Gastrocnemius medialis (tissue), 4 donors: ENCODE results near the gene POLR2A. TPM values are rescaled to one million over a fixed set of nuclear protein-coding genes. Genes with fewer than 3 reads are reported as not detected.
A peak's percentile ranks its signal among the peaks of the same experiment; 100 is the strongest.

Experiments used
- ATAC-seq, 2 donors: fragments of 150-250 bp; one replicate each; pipeline ENCODE4 v1.9.1; 2016
- DNase-seq, 2 donors: peaks; one replicate each; pipeline ENCODE4 v3.0.0-alpha.2; 2019
- H3K27ac ChIP-seq, 4 donors: fragments of 200-600 bp; sonication (generic); 1 replicate in 1 of 4; 2 replicates in 3 of 4; pipeline ENCODE4 v1.5.1; 2016 to 2018; ENCODE audit warnings: mild to moderate bottlenecking in 2 of 4, moderate library complexity in 1 of 4
- H3K27me3 ChIP-seq, 3 donors: fragments of 200-600 bp; sonication (generic) in 2 of 3; 1 replicate in 1 of 3; 2 replicates in 2 of 3; pipeline versions ENCODE4 v1.5.1 to v1.6.0; 2016 to 2019; ENCODE audit warnings: mild to moderate bottlenecking in 1 of 3, moderate library complexity in 1 of 3
- H3K36me3 ChIP-seq, 2 donors: fragments of 200-600 bp; sonication (generic) in 1 of 2; one replicate each; pipeline ENCODE4 v1.5.1; 2017 to 2018
- H3K4me1 ChIP-seq, 2 donors: fragments of 200-600 bp; sonication (generic) in 1 of 2; one replicate each; pipeline ENCODE4 v1.5.1; 2016 to 2017; ENCODE audit warnings: mild to moderate bottlenecking in 2 of 2
- H3K4me3 ChIP-seq, 4 donors: fragments of 200-600 bp; sonication (generic) in 3 of 4; 1 replicate in 1 of 4; 2 replicates in 3 of 4; pipeline ENCODE4 v1.5.1; 2016 to 2019; ENCODE audit warnings: mild to moderate bottlenecking in 2 of 4
- H3K9me3 ChIP-seq, 3 donors: fragments of 200-600 bp; sonication (generic) in 2 of 3; 1 replicate in 1 of 3; 2 replicates in 2 of 3; pipeline ENCODE4 v1.5.1; 2016 to 2019
- CTCF ChIP-seq, 5 experiments: fragments of 450-650 bp in 3 of 5; fragments of 200-600 bp in 2 of 5; sonication (generic) in 2 of 5; IDR thresholded peaks in 4 of 5; conservative IDR thresholded peaks in 1 of 5; 1 replicate in 4 of 5; 2 replicates in 1 of 5; pipeline ENCODE4 v1.5.1; 2016 to 2019; ENCODE audit warnings: antibody characterized with exemption in 5 of 5, mild to moderate bottlenecking in 3 of 5, moderate library complexity in 3 of 5
- POLR2A ChIP-seq, 2 donors: fragments of 450-650 bp; IDR thresholded peaks; one replicate each; pipeline ENCODE4 v1.6.1; 2017; ENCODE audit warnings: antibody characterized with exemption in 2 of 2, mild to moderate bottlenecking in 2 of 2, moderate library complexity in 2 of 2
- in situ Hi-C, 4 donors: fragments of 200-750 bp; cut with MboI; loops; one replicate each; pipeline versions ENCODE4 v1.15.0 to v1.8.0; 2017; ENCODE audit warnings: low sequenced_read_pairs in 4 of 4
- intact Hi-C: fragments of 100-400 bp; cut with DNase I; formaldehyde crosslinking; loops from one replicate; pipeline ENCODE4 v1.15.1; 2023; ENCODE audit warnings: low total_unique reads
- total RNA-seq, 4 donors: library from RNA; depleted of rRNA; stranded (reverse); fragments of >200 nt; gene quantifications; one replicate each; pipeline versions ENCODE4 v1.1.0 to v1.2.3, GENCODE V29; 2016

POLR2A gene
- total RNA-seq, 4 donors from 2014 or later, result 20.3 to 56.9 (median 39.3) TPM

DNA sequence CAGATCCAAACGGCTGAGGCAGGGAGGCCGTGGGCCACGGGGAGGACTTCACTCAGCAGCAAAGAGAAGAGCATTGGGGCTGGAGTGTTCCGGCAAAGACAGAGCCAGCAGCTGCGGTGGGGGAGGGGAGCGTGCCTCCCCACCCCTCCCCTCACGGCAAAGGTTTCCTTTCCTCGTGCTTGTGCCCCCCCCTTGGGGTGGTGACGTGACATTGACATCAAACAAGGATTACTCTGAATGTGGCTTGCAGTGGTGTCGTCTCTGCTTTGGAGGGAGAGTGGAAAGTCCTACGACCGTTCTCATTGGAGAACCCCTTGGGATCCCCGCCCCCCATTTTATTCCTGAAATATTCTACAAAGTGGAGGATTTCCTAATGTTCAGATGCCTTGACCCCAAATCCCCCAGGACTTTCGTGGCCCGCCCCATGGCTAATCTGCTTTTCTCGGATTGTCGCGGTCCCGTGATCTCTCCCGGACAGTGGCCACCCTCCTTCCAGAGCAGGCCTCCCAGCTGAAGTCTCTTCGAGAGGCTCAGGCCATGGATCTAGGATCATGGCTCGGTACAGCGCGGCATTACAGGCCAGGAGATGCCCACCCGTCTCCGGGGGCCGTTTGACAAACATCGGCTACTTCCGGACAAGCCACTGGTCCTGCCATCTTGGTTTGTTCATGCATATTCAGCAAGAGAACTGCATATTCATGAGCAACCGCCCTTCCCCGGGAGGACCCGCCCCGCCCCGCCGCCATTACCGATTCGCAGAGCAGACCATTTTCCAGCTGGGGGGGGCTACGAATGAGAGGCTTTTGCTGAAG is 705 bp upstream of the POLR2A start:
- H3K36me3 ChIP-seq, result no peaks in the 10 kb centered on the region
- no peaks in the 10 kb centered on the region for H3K27me3 ChIP-seq
- H3K9me3 ChIP-seq, result no peaks in the 10 kb centered on the region
- ATAC-seq, result peak; percentile 70 to 77
- DNase-seq, result peak; percentile 95 to 96
- H3K4me3 ChIP-seq, result peak overlapping the region; percentile 82 to 90 (median 86)
- TF ChIP-seq POLR2A (IDR thresholded peaks at IDR 0.05) (peak in 1 of 2 donors; percentile 57), CTCF (IDR thresholded peaks at IDR 0.05 in 4 of 5, conservative IDR thresholded peaks at IDR 0.05 in 1 of 5) (no peak)
- H3K27ac ChIP-seq, result peak overlapping the region; percentile 100
- in situ Hi-C loops (no loop called here), intact Hi-C loops (loop anchor here (1.0 to 10.0 kb wide), 12 partner anchors 48 to 831 kb away; partner anchors contain the start of genes BCL6B, C17orf100, EIF5A and KCTD11)
- H3K4me1 ChIP-seq, result peaks cover 42 to 64% of the 10 kb centered on the region in 2 donors

- Histone ChIP-seq H3K4me3 (peak overlapping the region; percentile 61 to 90 (median 83)), H3K27me3 (no peaks in the 10 kb centered on the region), H3K4me1 (peaks cover 46 to 67% of the 10 kb centered on the region in 2 donors), H3K9me3 (no peaks in the 10 kb centered on the region), H3K27ac (peak overlapping the region; percentile 100), H3K36me3 (no peaks in the 10 kb centered on the region)
- peak; percentile 1 to 3 for ATAC-seq
- intact Hi-C loops, result loop anchor here (1.0 to 10.0 kb wide), 10 partner anchors 50 to 833 kb away; partner anchors contain the start of genes BCL6B, C17orf100, EIF5A and KCTD11
- DNase-seq, result no peak
- in situ Hi-C loops, result loop anchor here in 1 of 4 donors (5.0 kb wide), 1 partner anchor 48 kb away; the partner anchor contains the start of genes FGF11 and TMEM102
- TF ChIP-seq POLR2A (IDR thresholded peaks at IDR 0.05) (no peak), CTCF (IDR thresholded peaks at IDR 0.05 in 4 of 5, conservative IDR thresholded peaks at IDR 0.05 in 1 of 5) (peak in 1 of 5 experiments; percentile 29)
Measured at GRCh38 chr17:7484919-7485377, 782 bp downstream of the POLR2A start.

- Histone ChIP-seq H3K4me1 (peaks cover 39 to 58% of the 10 kb centered on the region in 2 donors), H3K36me3 (no peaks in the 10 kb centered on the region), H3K27me3 (no peaks in the 10 kb centered on the region), H3K9me3 (no peaks in the 10 kb centered on the region), H3K4me3 (peak overlapping the region; percentile 14 to 84 (median 72)), H3K27ac (peak overlapping the region; percentile 100)
- DNase-seq (no peak), ATAC-seq (no peak)
- TF ChIP-seq CTCF (IDR thresholded peaks at IDR 0.05 in 4 of 5, conservative IDR thresholded peaks at IDR 0.05 in 1 of 5), result no peak
- no peak for TF ChIP-seq POLR2A (IDR thresholded peaks at IDR 0.05)
- in situ Hi-C loops (loop anchor here in 1 of 4 donors (5.0 kb wide), 1 partner anchor 49 kb away; the partner anchor contains the start of genes FGF11 and TMEM102), intact Hi-C loops (loop anchor here (10.0 kb wide), 1 partner anchor 461 kb away; the partner anchor contains the start of gene BCL6B)
Measured at GRCh38 chr17:7486181-7486580, 2.0 kb downstream of the POLR2A start.

DNA sequence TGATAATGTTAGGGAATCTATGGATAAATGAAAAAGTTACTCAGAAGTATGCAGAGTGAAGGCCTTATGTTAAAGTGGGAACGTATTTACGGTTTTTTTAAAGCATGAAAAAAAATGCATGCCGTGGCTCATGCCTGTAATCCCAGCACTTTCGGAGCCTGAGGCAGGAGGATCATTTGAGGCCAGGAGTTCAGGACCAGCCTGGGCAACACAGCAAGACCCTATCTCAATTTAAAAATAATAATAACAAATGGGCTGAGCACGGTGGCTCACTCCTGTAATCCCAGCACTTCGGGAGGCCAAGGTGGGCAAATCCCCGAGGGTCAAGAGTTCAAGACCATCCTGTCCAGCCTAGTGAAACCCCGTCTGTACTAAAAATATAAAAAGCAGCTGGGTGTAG is 6.0 kb downstream of the POLR2A start:
- H3K4me3 ChIP-seq, result no peak overlapping the region
- intact Hi-C loops (no loop called here), in situ Hi-C loops (no loop called here)
- DNase-seq, result no peak
- no peak overlapping the region for H3K27ac ChIP-seq
- no peaks in the 10 kb centered on the region for H3K9me3 ChIP-seq
- H3K4me1 ChIP-seq, result peaks cover 36 to 50% of the 10 kb centered on the region in 2 donors
- H3K27me3 ChIP-seq, result no peaks in the 10 kb centered on the region
- TF ChIP-seq CTCF (IDR thresholded peaks at IDR 0.05 in 4 of 5, conservative IDR thresholded peaks at IDR 0.05 in 1 of 5), result no peak
- TF ChIP-seq POLR2A (IDR thresholded peaks at IDR 0.05), result no peak
- no peaks in the 10 kb centered on the region for H3K36me3 ChIP-seq
- no peak for ATAC-seq
